ENCODE measurements around the gene TOB1. TPM values are rescaled to one million over a fixed set of nuclear protein-coding genes. Genes with fewer than 3 reads are reported as not detected.

The TOB1 gene
- total and polyA plus RNA-seq, 9 of the 15 experiments (the other 6 are each of a cell fraction or from before 2014, with no cell fraction given) = 4.8 to 63.7 (median 13.2) TPM

DNA sequence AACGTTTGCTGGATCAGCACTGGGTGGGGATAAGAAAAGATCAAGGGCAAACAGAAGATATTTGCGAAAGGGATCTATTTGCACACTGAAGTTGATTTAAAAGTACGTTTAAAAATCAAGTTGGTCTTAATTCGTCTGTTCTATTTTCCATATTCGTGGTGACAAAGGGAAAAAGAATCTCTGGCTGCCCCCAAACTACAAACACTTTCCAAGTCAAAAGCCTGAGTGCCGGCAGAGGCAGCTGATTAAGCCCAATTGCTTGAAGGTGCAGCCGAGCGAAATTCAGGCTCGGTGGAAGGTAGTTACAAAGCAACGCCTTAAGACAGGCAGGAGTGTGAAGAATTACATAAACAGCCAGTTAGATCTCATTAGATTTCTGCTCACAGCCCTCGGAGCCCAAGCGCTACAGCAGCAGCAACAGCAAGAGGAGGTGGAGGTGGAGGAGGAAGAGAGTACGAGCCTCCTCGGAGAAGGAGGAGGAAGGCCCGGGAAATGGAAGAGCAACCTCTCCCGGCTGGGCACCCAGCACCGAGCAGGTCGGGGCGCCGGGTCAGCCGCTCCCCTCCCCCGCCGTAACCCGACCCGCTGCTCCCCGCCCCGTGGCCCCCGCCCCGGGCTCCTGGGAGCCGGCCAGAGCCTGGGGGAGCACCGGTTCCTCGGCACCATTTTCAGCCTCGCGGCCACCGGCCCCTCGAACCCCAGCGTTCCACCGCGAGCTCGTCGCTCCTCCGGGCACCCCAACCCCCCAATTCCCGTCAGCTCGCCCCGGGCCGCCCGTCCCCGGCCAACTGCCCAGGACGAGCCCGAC lies 890 bp downstream of the TOB1 start (continued):
- TF ChIP-seq NFIC (IDR thresholded peaks at IDR 0.05) = peak; percentile 63; the same call in 1 of the 2 replicates
- TF ChIP-seq NELFE (IDR thresholded peaks at IDR 0.05; ENCODE audit: insufficient read depth, insufficient read length) = no peak
- TF ChIP-seq SP1 (CRISPR knock-in tag; IDR thresholded peaks at IDR 0.05) = peak; percentile 33; the same call in 1 of the 2 replicates
- 0 out of 2 replicates have a peak, but pooled peaks have one; percentile 22 for TF ChIP-seq SMAD4 (CRISPR knock-in tag; conservative IDR thresholded peaks at IDR 0.05)
- TF ChIP-seq TAF15 (IDR thresholded peaks at IDR 0.05; ENCODE audit: low read depth, low read length) = no peak
- TF ChIP-seq POLR2AphosphoS5 (IDR thresholded peaks at IDR 0.05; ENCODE audit: control insufficient read depth, insufficient read depth, low read depth, low read length) = peak; percentile 52
- TF ChIP-seq CHD2 (IDR thresholded peaks at IDR 0.05; ENCODE audit: low read depth, low read length) = peak; percentile 11; the same call in 1 of the 2 replicates
- TF ChIP-seq, protein P1, sequence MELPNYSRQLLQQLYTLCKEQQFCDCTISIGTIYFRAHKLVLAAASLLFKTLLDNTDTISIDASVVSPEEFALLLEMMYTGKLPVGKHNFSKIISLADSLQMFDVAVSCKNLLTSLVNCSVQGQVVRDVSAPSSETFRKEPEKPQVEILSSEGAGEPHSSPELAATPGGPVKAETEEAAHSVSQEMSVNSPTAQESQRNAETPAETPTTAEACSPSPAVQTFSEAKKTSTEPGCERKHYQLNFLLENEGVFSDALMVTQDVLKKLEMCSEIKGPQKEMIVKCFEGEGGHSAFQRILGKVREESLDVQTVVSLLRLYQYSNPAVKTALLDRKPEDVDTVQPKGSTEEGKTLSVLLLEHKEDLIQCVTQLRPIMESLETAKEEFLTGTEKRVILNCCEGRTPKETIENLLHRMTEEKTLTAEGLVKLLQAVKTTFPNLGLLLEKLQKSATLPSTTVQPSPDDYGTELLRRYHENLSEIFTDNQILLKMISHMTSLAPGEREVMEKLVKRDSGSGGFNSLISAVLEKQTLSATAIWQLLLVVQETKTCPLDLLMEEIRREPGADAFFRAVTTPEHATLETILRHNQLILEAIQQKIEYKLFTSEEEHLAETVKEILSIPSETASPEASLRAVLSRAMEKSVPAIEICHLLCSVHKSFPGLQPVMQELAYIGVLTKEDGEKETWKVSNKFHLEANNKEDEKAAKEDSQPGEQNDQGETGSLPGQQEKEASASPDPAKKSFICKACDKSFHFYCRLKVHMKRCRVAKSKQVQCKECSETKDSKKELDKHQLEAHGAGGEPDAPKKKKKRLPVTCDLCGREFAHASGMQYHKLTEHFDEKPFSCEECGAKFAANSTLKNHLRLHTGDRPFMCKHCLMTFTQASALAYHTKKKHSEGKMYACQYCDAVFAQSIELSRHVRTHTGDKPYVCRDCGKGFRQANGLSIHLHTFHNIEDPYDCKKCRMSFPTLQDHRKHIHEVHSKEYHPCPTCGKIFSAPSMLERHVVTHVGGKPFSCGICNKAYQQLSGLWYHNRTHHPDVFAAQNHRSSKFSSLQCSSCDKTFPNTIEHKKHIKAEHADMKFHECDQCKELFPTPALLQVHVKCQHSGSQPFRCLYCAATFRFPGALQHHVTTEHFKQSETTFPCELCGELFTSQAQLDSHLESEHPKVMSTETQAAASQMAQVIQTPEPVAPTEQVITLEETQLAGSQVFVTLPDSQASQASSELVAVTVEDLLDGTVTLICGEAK (IDR thresholded peaks at IDR 0.05) = peak; percentile 33; the same call in 1 of the 2 replicates
- TF ChIP-seq, protein P1 (CRISPR knock-in tag; IDR thresholded peaks at IDR 0.05) = no peak
- TF ChIP-seq SMARCA4 (IDR thresholded peaks at IDR 0.05) = peak; percentile 47
- TF ChIP-seq TAF1 (IDR thresholded peaks at IDR 0.05; ENCODE audit: control insufficient read depth, extremely low read depth, insufficient read depth, low read length, severe bottlenecking) = peak; percentile 58
- TF ChIP-seq SIN3A (IDR thresholded peaks at IDR 0.05; ENCODE audit: borderline replicate concordance in 2 of 2, control insufficient read depth in 1 of 2, low read depth in 2 of 2, low read length in 2 of 2) = peak in 1 of 2 experiments; percentile 26; a peak in 1 of 4 replicates
- peak; percentile 87 for TF ChIP-seq ZNF263 (CRISPR knock-in tag; IDR thresholded peaks at IDR 0.05; ENCODE audit: borderline replicate concordance)
- TF ChIP-seq C11orf30 (IDR thresholded peaks at IDR 0.05; ENCODE audit: low read depth) = peak; percentile 60
- no peak for TF ChIP-seq SMARCA5 (IDR thresholded peaks at IDR 0.05)
- peak; percentile 50 for TF ChIP-seq PML (IDR thresholded peaks at IDR 0.05; ENCODE audit: low read length)

Data from K562 (cell line).